Skin of body (tissue), 2 donors: ENCODE data around the gene PRAC2. TPM values are rescaled to one million over a fixed set of nuclear protein-coding genes. Genes with fewer than 3 reads are reported as not detected.
A peak's percentile ranks its signal among the peaks of the same experiment; 100 is the strongest.
"Not testable (repeated sequence)": the region's sequence is repeated elsewhere in the genome, so short reads cannot be mapped to it uniquely, and the experiment has no call there.

Experiments
- DNase-seq: peaks from one replicate; lab custom pipeline; 2025; lab: John Stamatoyannopoulos, UW
- total RNA-seq: library from RNA; depleted of rRNA; stranded (reverse); fragments of >200 nt; gene quantifications from one replicate; pipeline ENCODE4 v1.2.3, GENCODE V29; 2014

Gene PRAC2
- not detected for total RNA-seq

GRCh38 chr17:48722915-48723422 lies at the start of gene PRAC2:
TSS of gene PRAC2 (plus strand) at chr17:48723185. CDS start at chr17:48724411, 1,226 bp downstream.
- no peak for DNase-seq

- DNase-seq = no peak
Measured at GRCh38 chr17:48676963-48677558, 45.9 kb upstream of the PRAC2 start.

GRCh38 chr17:48678141-48678971 lies 44.6 kb upstream of the PRAC2 start:
- DNase-seq = peak; percentile 12

- DNase-seq = no peak
Measured at GRCh38 chr17:48679385-48680096, 43.4 kb upstream of the PRAC2 start.

GRCh38 chr17:48681609-48682008 lies 41.4 kb upstream of the PRAC2 start:
- DNase-seq = no peak

- DNase-seq = no peak
Measured at GRCh38 chr17:48690655-48691054, 32.3 kb upstream of the PRAC2 start.

GRCh38 chr17:48692049-48692448 lies 30.9 kb upstream of the PRAC2 start:
- DNase-seq = no peak

GRCh38 chr17:48693178-48693577 lies 29.8 kb upstream of the PRAC2 start:
- no peak for DNase-seq

- no peak for DNase-seq
Measured at GRCh38 chr17:48701864-48702532, 21.0 kb upstream of the PRAC2 start.

- peak; percentile 66 for DNase-seq
Measured at GRCh38 chr17:48704361-48705248, 18.4 kb upstream of the PRAC2 start.

GRCh38 chr17:48711128-48711527 lies 11.9 kb upstream of the PRAC2 start:
- DNase-seq = no peak

GRCh38 chr17:48715496-48716399 lies 7.2 kb upstream of the PRAC2 start:
- no peak for DNase-seq

GRCh38 chr17:48716549-48716948 lies 6.4 kb upstream of the PRAC2 start:
- DNase-seq = not testable (repeated sequence)

- DNase-seq = no peak
Measured at GRCh38 chr17:48717367-48718226, 5.4 kb upstream of the PRAC2 start.

GRCh38 chr17:48718227-48718760 lies 4.7 kb upstream of the PRAC2 start:
- DNase-seq = no peak

- DNase-seq = no peak
Measured at GRCh38 chr17:48718761-48719641, 4.0 kb upstream of the PRAC2 start.

- no peak for DNase-seq
Measured at GRCh38 chr17:48719642-48720265, 3.2 kb upstream of the PRAC2 start.
